Liver (tissue), 9 donors: ENCODE measurements around the gene MCCC1. TPM values are rescaled to one million over a fixed set of nuclear protein-coding genes. Genes with fewer than 3 reads are reported as not detected.

Experiments
- DNase-seq: peaks from one replicate; pipeline ENCODE4 v3.0.0-alpha.2; 2017; ENCODE audit warnings: low spot score
- H3K27ac ChIP-seq, 2 donors: one replicate each; pipeline ENCODE4 v1.7.0; 2013; ENCODE audit warnings: inconsistent platforms in 2 of 2, low read length in 2 of 2, control low read depth in 1 of 2, low read depth in 1 of 2, mild to moderate bottlenecking in 1 of 2
- H3K27me3 ChIP-seq, 4 donors: one replicate each; pipeline versions ENCODE4 v1.6.1 to v1.7.0; 2013; ENCODE audit warnings: low read length in 3 of 4, inconsistent platforms in 1 of 4, mild to moderate bottlenecking in 1 of 4, moderate library complexity in 1 of 4; ENCODE audit not compliant: control insufficient read depth in 4 of 4, insufficient read depth in 4 of 4
- H3K36me3 ChIP-seq, 4 donors: one replicate each; pipeline versions ENCODE4 v1.6.1 to v1.7.0; 2013; ENCODE audit warnings: low read length in 3 of 4, mild to moderate bottlenecking in 3 of 4, low read depth in 1 of 4, moderate library complexity in 1 of 4; ENCODE audit not compliant: control insufficient read depth in 4 of 4, insufficient read depth in 3 of 4
- H3K4me1 ChIP-seq, 4 donors: one replicate each; pipeline versions ENCODE4 v1.6.1 to v1.7.0; 2013; ENCODE audit warnings: low read length in 3 of 4, mild to moderate bottlenecking in 3 of 4, moderate library complexity in 1 of 4; ENCODE audit not compliant: control insufficient read depth in 4 of 4, insufficient read depth in 4 of 4
- H3K4me3 ChIP-seq, 3 donors: one replicate each; pipeline versions ENCODE4 v1.6.1 to v1.7.0; 2013; ENCODE audit warnings: low read length in 3 of 3, control low read depth in 1 of 3, low read depth in 1 of 3, mild to moderate bottlenecking in 1 of 3
- H3K9ac ChIP-seq, 2 donors: one replicate each; pipeline ENCODE4 v1.7.0; 2013; ENCODE audit warnings: low read length in 2 of 2, mild to moderate bottlenecking in 2 of 2, moderate library complexity in 2 of 2, control low read depth in 1 of 2, low read depth in 1 of 2
- H3K9me3 ChIP-seq, 4 donors: one replicate each; pipeline versions ENCODE4 v1.6.1 to v1.7.0; 2013; ENCODE audit warnings: low read length in 3 of 4; ENCODE audit not compliant: control insufficient read depth in 4 of 4
- CTCF ChIP-seq: fragments of 150-350 bp; IDR thresholded peaks from 2 replicates; pipeline ENCODE4 v1.5.1; 2017; ENCODE audit warnings: improper control_type of control experiment, low read depth, low read length; ENCODE audit not compliant: missing input control
- EGR1 ChIP-seq, 2 donors: IDR thresholded peaks; 2 replicates each; pipeline ENCODE4 v1.6.1; 2016 to 2018; ENCODE audit warnings: antibody characterized with exemption in 2 of 2, low read depth in 2 of 2
- FOXA1 ChIP-seq: IDR thresholded peaks from 2 replicates; pipeline ENCODE4 v1.6.1; 2016; ENCODE audit warnings: antibody characterized with exemption
- FOXA2 ChIP-seq: IDR thresholded peaks from 2 replicates; pipeline ENCODE4 v1.6.1; 2016; ENCODE audit warnings: antibody characterized with exemption
- GABPA ChIP-seq, 2 donors: IDR thresholded peaks in 1 of 2; conservative IDR thresholded peaks in 1 of 2; 2 replicates each; pipeline ENCODE4 v1.6.1; 2016; ENCODE audit warnings: antibody characterized with exemption in 2 of 2, mild to moderate bottlenecking in 1 of 2, moderate library complexity in 1 of 2
- HNF4A ChIP-seq, 2 donors: conservative IDR thresholded peaks; 2 replicates each; pipeline ENCODE4 v1.6.1; 2016; ENCODE audit warnings: antibody characterized with exemption in 2 of 2, mild to moderate bottlenecking in 2 of 2
- HNF4G ChIP-seq: IDR thresholded peaks from 2 replicates; pipeline ENCODE4 v1.6.1; 2016; ENCODE audit warnings: antibody characterized with exemption
- JUND ChIP-seq, 2 donors: IDR thresholded peaks; 2 replicates each; pipeline ENCODE4 v1.6.1; 2016; ENCODE audit warnings: antibody characterized with exemption in 2 of 2
- MAX ChIP-seq: IDR thresholded peaks from 2 replicates; pipeline ENCODE4 v1.6.1; 2016; ENCODE audit warnings: antibody characterized with exemption
- NR2F2 ChIP-seq: IDR thresholded peaks from 2 replicates; pipeline ENCODE4 v1.6.1; 2016; ENCODE audit warnings: antibody characterized with exemption
- RAD21 ChIP-seq, 2 donors: IDR thresholded peaks; 2 replicates each; pipeline ENCODE4 v1.6.1; 2016; ENCODE audit warnings: antibody characterized with exemption in 2 of 2, mild to moderate bottlenecking in 2 of 2
- RXRA ChIP-seq, 2 donors: IDR thresholded peaks; 2 replicates each; pipeline ENCODE4 v1.6.1; 2017 to 2018; ENCODE audit warnings: antibody characterized with exemption in 2 of 2, mild to moderate bottlenecking in 1 of 2
- SP1 ChIP-seq: IDR thresholded peaks from 2 replicates; pipeline ENCODE4 v1.6.1; 2018; ENCODE audit warnings: antibody characterized with exemption, mild to moderate bottlenecking
- TAF1 ChIP-seq: conservative IDR thresholded peaks from 2 replicates; pipeline ENCODE4 v1.6.1; 2016; ENCODE audit warnings: antibody characterized with exemption, mild to moderate bottlenecking
- YY1 ChIP-seq: IDR thresholded peaks from 2 replicates; pipeline ENCODE4 v1.6.1; 2016; ENCODE audit warnings: antibody characterized with exemption, mild to moderate bottlenecking
- WGBS: extraction: QIAGEN DNeasy Blood & Tissue Kit; methylation state at CpG from one replicate; pipeline ENCODE4 v1.1.7; 2013; 5-methylcytosine and 5-hydroxymethylcytosine counted together
- polyA plus RNA-seq, 2 donors: library from polyadenylated mRNA; stranded (reverse) in 1 of 2; unstranded in 1 of 2; fragments of 200-250 nt in 1 of 2; fragments of >200 nt in 1 of 2; fragmentation: Nextera tagmentation in 1 of 2; extraction: Ambion mirVana in 1 of 2; gene quantifications; one replicate each; pipeline versions ENCODE4 v1.2.1 to v1.2.3, GENCODE V29; 2013 to 2015
- total RNA-seq, 2 donors: library from RNA; depleted of rRNA; stranded (reverse); fragments of >200 nt; gene quantifications; one replicate each; pipeline ENCODE4 v1.2.3, GENCODE V29; 2014
- TF ChIP-seq, protein P1 (sequence below): IDR thresholded peaks from 2 replicates; pipeline ENCODE4 v1.6.1; 2016; ENCODE audit warnings: antibody characterized with exemption, mild to moderate bottlenecking
- TF ChIP-seq, protein P2 (sequence below): IDR thresholded peaks from 2 replicates; pipeline ENCODE4 v1.6.1; 2016; ENCODE audit warnings: antibody characterized with exemption
- TF ChIP-seq, protein P3 (sequence below): IDR thresholded peaks from 2 replicates; pipeline ENCODE4 v1.6.1; 2016; ENCODE audit warnings: antibody characterized with exemption
- donor health status: healthy.
- donor health status: healthy.
- donor health status: healthy.
- donor health status: healthy.
- donor health status: healthy.

Gene MCCC1
- total and polyA plus RNA-seq, 4 donors, result 23.4 to 40.0 (median 34.5) TPM

DNA sequence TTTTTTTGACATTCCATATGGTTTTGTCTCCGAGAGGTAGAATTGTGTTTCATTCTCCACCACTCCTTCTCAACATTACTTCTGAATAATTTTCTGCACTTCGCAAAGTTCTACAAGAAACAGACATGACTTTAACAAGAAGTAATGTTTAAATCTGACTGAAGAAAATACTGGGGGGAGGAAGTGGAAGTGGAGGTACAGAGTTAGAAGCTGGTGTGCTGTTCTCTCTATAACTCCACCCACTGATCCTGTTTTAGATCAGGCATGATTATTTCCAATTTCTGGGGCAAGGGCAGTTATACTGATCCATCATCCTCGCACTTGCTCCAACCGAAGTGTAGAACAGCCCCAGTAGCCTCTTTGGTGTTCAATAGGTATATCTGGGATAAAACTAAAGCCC is 9.2 kb upstream of the MCCC1 start:
- 89% methylated on average over 4 of the region's 4 CpGs for WGBS
- Histone ChIP-seq H3K36me3 (no peaks in the 10 kb centered on the region), H3K9me3 (no peaks in the 10 kb centered on the region), H3K9ac (no peak overlapping the region), H3K27me3 (no peaks in the 10 kb centered on the region), H3K4me3 (peak overlapping the region in 1 of 3 donors; percentile 23), H3K4me1 (peaks cover 3 to 12% (median 7%) of the 10 kb centered on the region in 4 donors), H3K27ac (peak overlapping the region; percentile 72 to 75)
- TF ChIP-seq, protein P1, sequence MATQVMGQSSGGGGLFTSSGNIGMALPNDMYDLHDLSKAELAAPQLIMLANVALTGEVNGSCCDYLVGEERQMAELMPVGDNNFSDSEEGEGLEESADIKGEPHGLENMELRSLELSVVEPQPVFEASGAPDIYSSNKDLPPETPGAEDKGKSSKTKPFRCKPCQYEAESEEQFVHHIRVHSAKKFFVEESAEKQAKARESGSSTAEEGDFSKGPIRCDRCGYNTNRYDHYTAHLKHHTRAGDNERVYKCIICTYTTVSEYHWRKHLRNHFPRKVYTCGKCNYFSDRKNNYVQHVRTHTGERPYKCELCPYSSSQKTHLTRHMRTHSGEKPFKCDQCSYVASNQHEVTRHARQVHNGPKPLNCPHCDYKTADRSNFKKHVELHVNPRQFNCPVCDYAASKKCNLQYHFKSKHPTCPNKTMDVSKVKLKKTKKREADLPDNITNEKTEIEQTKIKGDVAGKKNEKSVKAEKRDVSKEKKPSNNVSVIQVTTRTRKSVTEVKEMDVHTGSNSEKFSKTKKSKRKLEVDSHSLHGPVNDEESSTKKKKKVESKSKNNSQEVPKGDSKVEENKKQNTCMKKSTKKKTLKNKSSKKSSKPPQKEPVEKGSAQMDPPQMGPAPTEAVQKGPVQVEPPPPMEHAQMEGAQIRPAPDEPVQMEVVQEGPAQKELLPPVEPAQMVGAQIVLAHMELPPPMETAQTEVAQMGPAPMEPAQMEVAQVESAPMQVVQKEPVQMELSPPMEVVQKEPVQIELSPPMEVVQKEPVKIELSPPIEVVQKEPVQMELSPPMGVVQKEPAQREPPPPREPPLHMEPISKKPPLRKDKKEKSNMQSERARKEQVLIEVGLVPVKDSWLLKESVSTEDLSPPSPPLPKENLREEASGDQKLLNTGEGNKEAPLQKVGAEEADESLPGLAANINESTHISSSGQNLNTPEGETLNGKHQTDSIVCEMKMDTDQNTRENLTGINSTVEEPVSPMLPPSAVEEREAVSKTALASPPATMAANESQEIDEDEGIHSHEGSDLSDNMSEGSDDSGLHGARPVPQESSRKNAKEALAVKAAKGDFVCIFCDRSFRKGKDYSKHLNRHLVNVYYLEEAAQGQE, result no peak
- TF ChIP-seq EGR1 (IDR thresholded peaks at IDR 0.05; ENCODE audit: low read depth in 2 of 2) (no peak), GABPA (IDR thresholded peaks at IDR 0.05 in 1 of 2, conservative IDR thresholded peaks at IDR 0.05 in 1 of 2) (no peak), MAX (no peak), HNF4G (no peak), FOXA2 (no peak), SP1 (no peak), TAF1 (no peak), CTCF (no peak), HNF4A (conservative IDR thresholded peaks at IDR 0.05) (no peak), RAD21 (IDR thresholded peaks at IDR 0.05) (no peak), RXRA (IDR thresholded peaks at IDR 0.05) (no peak), JUND (IDR thresholded peaks at IDR 0.05) (no peak), YY1 (no peak), FOXA1 (no peak), NR2F2 (no peak)
- TF ChIP-seq, protein P2, sequence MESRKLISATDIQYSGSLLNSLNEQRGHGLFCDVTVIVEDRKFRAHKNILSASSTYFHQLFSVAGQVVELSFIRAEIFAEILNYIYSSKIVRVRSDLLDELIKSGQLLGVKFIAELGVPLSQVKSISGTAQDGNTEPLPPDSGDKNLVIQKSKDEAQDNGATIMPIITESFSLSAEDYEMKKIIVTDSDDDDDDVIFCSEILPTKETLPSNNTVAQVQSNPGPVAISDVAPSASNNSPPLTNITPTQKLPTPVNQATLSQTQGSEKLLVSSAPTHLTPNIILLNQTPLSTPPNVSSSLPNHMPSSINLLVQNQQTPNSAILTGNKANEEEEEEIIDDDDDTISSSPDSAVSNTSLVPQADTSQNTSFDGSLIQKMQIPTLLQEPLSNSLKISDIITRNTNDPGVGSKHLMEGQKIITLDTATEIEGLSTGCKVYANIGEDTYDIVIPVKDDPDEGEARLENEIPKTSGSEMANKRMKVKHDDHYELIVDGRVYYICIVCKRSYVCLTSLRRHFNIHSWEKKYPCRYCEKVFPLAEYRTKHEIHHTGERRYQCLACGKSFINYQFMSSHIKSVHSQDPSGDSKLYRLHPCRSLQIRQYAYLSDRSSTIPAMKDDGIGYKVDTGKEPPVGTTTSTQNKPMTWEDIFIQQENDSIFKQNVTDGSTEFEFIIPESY, result no peak
- TF ChIP-seq, protein P3, sequence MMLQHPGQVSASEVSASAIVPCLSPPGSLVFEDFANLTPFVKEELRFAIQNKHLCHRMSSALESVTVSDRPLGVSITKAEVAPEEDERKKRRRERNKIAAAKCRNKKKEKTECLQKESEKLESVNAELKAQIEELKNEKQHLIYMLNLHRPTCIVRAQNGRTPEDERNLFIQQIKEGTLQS, result no peak
- DNase-seq, result no peak
